HG03571 (cell line): ENCODE data around the gene ERF.

Experiments used
- ATAC-seq: cut with Tn5 transposase; IDR thresholded peaks from one replicate; pipeline ENCODE4 v1.9.1; 2021; ENCODE audit not compliant: unreplicated experiment

The ERF gene

GRCh38 chr19:42217520-42218437 lies 37.1 kb downstream of the ERF start, which contains the start of gene DEDD2:
DEDD2 (minus strand) TSS chr19:42217677; CDS start chr19:42217007, 670 bp downstream.
- ATAC-seq, result peak; percentile 70

- no peak for ATAC-seq
Measured at GRCh38 chr19:42216653-42217519, 38.0 kb downstream of the ERF start.

- ATAC-seq, result no peak
Measured at GRCh38 chr19:42214810-42215485, 40.0 kb downstream of the ERF start.

DNA sequence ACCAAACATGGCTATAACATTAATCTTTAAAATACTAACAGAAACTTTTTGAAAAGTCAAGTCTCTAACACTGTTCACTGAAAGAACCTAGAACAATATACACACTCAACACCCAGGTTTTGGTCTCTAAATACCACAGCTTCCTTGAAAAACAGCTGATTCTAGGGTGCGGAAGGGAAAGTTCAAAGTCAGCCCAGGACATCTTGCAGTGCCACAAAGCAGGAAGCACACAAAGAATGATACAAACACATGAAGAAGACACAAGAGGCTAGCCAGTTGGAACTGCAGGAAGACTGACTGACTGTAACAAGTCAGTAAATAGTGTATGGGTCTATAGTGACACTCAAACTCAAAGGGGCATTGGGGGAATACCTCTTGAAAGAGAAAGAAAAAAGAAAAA lies 42.0 kb downstream of the ERF start:
- no peak for ATAC-seq

DNA sequence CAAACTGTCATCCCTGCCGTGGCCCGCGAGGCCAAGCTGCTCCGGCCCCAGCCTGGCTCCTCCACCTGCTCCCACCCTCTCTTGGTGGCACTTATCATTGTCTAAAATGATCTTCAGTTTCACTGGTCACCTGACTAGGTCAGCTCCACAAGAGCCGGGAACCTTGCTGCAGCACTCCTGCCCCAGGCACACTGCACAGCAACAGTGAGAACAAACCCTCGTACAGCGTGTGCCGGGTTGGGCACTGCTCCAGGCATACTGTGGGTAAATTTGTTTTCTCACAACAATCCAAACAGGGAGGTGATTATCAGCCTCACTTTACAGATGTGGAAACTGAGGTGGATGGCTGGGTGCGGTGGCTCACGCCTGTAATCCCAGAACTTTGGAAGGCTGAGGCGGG lies 46.3 kb downstream of the ERF start:
- ATAC-seq, result no peak

DNA sequence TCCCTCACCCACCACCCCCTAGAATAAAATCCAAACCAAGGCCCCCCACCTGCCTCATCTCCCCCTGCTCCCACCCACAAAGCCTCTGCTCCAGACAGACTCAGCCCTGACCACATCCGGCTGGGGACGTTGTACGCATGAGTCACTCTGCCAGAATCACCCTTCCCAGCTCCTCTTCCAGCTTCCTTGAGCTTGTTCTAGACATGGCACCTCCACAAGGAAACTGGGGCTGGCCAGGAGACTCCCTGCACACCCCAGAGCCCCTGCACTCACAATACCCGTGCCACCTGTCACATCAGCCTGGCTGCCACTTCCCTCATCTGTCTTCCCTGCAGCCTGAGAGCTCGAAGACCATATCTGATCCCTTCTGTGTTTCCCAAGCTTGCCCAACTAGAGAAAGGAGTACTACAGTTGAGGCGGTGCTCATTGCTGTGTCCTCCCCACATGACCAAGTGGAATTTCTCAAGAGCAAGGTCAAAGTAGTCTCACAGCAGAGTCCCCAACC lies 47.1 kb downstream of the ERF start:
- ATAC-seq, result no peak

- no peak for ATAC-seq
Measured at GRCh38 chr19:42206871-42207755, 47.8 kb downstream of the ERF start.

GRCh38 chr19:42204664-42205063 lies 50.3 kb downstream of the ERF start:
- ATAC-seq, result no peak

DNA sequence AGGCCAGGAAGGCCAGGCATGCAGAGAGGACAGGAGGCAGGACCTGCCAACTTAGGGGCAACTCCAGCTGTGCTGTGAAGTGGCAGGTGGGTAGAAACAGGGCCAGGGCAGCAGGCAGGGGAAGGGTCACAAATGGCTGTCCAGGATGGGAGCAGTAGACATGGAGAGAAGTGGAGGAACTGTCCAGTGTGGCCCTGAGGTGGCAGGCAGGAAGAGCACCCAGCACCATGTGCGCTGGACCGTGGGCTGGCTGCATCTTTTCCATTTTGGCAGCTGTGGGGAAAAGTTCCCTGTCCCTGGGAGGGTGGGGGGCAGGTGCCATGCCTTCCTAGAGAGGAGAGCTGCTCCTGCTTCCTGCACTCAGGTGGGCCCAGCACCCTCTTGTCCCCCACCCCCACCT lies 51.2 kb downstream of the ERF start:
- no peak for ATAC-seq

- no peak for ATAC-seq
Measured at GRCh38 chr19:42202290-42202880, 52.5 kb downstream of the ERF start.

- no peak for ATAC-seq
Measured at GRCh38 chr19:42201489-42202289, 53.2 kb downstream of the ERF start.

DNA sequence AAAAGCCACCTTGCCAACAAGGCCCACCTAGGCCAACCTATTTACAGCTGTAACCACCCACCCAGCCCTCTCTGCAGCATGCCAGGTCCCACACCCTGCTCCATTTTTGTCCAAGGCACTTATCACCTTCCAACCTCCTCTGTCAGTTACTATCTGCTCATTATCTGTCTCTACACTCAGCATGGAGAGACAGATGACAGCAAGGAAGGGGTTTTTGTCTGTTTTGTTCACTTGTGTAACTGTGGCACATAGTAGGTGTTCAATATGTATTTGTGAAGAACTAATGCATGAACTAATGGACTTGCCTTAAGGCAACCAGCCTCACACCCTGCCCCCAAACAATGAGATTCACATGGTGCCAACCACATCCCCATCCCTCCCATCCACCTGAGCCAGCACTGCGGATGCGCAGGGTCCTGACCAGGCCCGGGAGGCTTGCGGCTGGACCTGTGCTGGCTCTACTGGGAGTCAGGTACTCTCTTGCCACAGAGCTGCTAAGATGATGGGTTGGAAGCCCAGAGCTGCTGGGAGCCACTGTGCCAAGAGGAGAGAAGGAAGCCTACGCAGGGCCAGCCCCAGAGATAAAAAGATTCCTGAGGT lies 54.7 kb downstream of the ERF start:
- ATAC-seq, result no peak

DNA sequence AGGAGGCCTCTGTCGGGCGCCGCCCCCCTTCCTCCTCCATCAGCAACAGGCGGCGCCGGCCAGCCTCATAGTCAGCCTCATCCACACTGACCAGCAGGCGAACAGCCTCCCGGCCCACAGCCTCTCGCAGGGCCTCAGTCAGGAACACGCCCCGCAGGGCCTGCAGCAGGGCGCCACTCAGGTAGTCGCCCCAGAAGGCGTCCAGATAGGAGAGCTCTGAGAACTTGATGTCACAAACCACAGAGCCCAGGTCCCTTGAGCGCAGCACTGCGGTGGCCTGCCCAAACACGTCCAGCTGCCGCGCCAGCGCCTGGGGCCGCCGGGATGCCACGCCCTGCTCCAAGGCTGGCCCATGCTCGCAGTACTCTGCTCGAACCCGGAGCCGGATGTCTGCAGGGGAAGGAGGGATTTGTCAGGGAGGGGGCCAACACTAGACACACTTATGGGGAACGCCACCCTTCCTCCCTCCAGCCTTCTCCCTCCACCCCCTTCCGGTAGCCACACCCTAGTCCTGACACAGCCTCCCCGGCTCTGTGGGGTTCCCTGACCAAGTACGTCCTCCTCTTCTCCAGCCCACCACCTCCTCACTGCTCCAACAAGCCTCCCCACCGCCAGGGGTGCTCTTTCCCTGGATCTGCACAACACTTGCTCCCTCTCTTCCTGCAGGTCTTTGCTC lies 55.4 kb downstream of the ERF start:
- ATAC-seq, result no peak

DNA sequence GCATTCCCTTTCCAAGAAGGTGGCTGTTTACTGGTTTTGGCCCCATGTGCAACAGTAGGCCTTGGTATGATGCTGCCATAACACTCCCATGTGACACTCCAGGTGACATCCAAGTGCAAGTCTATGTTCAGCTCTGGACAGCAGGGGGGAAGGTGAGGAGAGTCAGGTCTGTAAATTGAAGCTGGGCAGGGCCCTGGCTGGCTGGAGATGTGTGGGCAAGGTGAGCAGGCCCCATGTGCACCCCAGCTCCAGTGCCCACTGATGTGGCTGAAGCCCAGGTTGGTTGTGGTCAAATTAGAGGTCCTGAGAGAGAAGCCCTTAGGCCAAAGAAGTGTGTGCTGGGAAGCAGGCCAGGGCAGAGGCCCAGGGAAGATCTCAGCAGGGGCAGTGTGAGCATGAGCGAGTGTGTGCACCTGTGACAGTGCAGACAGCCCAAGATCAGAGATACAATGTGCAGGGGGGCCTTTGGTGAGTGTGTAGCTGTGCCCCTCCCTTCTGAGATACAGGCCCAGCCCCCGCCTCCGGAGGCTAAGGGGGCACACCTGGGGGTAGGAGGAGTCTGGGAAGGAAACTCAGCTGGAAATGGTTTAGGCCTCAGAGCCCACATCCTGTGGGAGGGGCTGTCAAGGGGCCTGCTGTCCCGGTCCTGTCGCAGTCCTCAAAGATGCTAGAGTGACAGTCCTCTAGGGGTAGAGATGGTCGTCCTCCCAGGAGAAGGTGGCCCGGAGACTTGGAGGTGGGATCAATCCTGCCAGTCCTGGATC lies 56.1 kb downstream of the ERF start:
- no peak for ATAC-seq
